KMS-11 (cell line): ENCODE results near the gene MAPKAP1.

Source experiments
- H2AFZ ChIP-seq: fragments of 200-600 bp; sonication (generic); 2 replicates; pipeline ENCODE4 v1.6.1; 2016; ENCODE audit warnings: antibody characterized with exemption, mixed run types, low read depth
- H3K27ac ChIP-seq: fragments of 200-600 bp; sonication (generic); 2 replicates; pipeline ENCODE4 v1.6.1; 2016; ENCODE audit warnings: mild to moderate bottlenecking, mixed run types
- H3K27me3 ChIP-seq: fragments of 200-600 bp; sonication (generic); 2 replicates; pipeline ENCODE4 v1.6.1; 2017; ENCODE audit warnings: mild to moderate bottlenecking, low read depth, mixed run types, moderate library complexity; ENCODE audit not compliant: insufficient read depth
- H3K36me3 ChIP-seq: fragments of 200-600 bp; sonication (generic); 2 replicates; pipeline ENCODE4 v1.6.1; 2017; ENCODE audit warnings: mild to moderate bottlenecking, mixed run types; ENCODE audit not compliant: insufficient read depth
- H3K4me1 ChIP-seq: fragments of 200-600 bp; sonication (generic); 2 replicates; pipeline ENCODE4 v1.6.1; 2016; ENCODE audit warnings: mild to moderate bottlenecking, low read depth, mixed run types; ENCODE audit not compliant: poor library complexity, severe bottlenecking
- H3K4me2 ChIP-seq: fragments of 200-600 bp; sonication (generic); 2 replicates; pipeline ENCODE4 v1.7.0; 2016; ENCODE audit warnings: mild to moderate bottlenecking, mixed run types
- H3K4me3 ChIP-seq: fragments of 200-600 bp; sonication (generic); IDR thresholded peaks from 2 replicates; pipeline ENCODE4 v1.6.1; 2017; ENCODE audit warnings: low read depth, low read length, mixed read lengths; ENCODE audit not compliant: insufficient read depth
- H3K79me2 ChIP-seq: fragments of 200-600 bp; sonication (generic); 2 replicates; pipeline ENCODE4 v1.6.1; 2016; ENCODE audit warnings: low read depth, mixed run types; ENCODE audit not compliant: insufficient read depth
- H3K9ac ChIP-seq: fragments of 200-600 bp; sonication (generic); 2 replicates; pipeline ENCODE4 v1.6.1; 2016; ENCODE audit warnings: mild to moderate bottlenecking, mixed run types
- H4K20me1 ChIP-seq: fragments of 200-600 bp; sonication (generic); 2 replicates; pipeline ENCODE4 v1.6.1; 2016; ENCODE audit warnings: mild to moderate bottlenecking, mixed run types; ENCODE audit not compliant: insufficient read depth
- TF ChIP-seq, protein P1 (sequence below): fragments of 200-600 bp; sonication (generic); conservative IDR thresholded peaks from 2 replicates; pipeline ENCODE4 v1.6.1; 2017; ENCODE audit warnings: low read depth, mild to moderate bottlenecking, antibody characterized with exemption, low read length, moderate library complexity, mixed read lengths

MAPKAP1 gene

GRCh38 chr9:125537442-125538091 lies 169.4 kb downstream of the MAPKAP1 start:
- Histone ChIP-seq H3K36me3 (no peaks in the 10 kb centered on the region), H3K27me3 (no peaks in the 10 kb centered on the region), H3K4me2 (no peak overlapping the region), H3K9ac (no peak overlapping the region), H3K79me2 (no peaks in the 10 kb centered on the region), H4K20me1 (no peaks in the 10 kb centered on the region), H3K4me3 (no peak overlapping the region), H2AFZ (no peak overlapping the region), H3K4me1 (no peaks in the 10 kb centered on the region), H3K27ac (no peak overlapping the region)
- TF ChIP-seq, protein P1, sequence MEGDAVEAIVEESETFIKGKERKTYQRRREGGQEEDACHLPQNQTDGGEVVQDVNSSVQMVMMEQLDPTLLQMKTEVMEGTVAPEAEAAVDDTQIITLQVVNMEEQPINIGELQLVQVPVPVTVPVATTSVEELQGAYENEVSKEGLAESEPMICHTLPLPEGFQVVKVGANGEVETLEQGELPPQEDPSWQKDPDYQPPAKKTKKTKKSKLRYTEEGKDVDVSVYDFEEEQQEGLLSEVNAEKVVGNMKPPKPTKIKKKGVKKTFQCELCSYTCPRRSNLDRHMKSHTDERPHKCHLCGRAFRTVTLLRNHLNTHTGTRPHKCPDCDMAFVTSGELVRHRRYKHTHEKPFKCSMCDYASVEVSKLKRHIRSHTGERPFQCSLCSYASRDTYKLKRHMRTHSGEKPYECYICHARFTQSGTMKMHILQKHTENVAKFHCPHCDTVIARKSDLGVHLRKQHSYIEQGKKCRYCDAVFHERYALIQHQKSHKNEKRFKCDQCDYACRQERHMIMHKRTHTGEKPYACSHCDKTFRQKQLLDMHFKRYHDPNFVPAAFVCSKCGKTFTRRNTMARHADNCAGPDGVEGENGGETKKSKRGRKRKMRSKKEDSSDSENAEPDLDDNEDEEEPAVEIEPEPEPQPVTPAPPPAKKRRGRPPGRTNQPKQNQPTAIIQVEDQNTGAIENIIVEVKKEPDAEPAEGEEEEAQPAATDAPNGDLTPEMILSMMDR = no peak

- no peak overlapping the region for H3K4me3 ChIP-seq
- H3K27me3 ChIP-seq = no peaks in the 10 kb centered on the region
- no peaks in the 10 kb centered on the region for H4K20me1 ChIP-seq
- no peak overlapping the region for H3K27ac ChIP-seq
- no peak overlapping the region for H3K4me2 ChIP-seq
- TF ChIP-seq, protein P1 = no peak
- H2AFZ ChIP-seq = no peak overlapping the region
- no peaks in the 10 kb centered on the region for H3K4me1 ChIP-seq
- H3K9ac ChIP-seq = no peak overlapping the region
- H3K36me3 ChIP-seq = no peaks in the 10 kb centered on the region
- H3K79me2 ChIP-seq = no peaks in the 10 kb centered on the region
These were observed 170.2 kb downstream of the MAPKAP1 start for GRCh38 chr9:125536776-125537175.

DNA sequence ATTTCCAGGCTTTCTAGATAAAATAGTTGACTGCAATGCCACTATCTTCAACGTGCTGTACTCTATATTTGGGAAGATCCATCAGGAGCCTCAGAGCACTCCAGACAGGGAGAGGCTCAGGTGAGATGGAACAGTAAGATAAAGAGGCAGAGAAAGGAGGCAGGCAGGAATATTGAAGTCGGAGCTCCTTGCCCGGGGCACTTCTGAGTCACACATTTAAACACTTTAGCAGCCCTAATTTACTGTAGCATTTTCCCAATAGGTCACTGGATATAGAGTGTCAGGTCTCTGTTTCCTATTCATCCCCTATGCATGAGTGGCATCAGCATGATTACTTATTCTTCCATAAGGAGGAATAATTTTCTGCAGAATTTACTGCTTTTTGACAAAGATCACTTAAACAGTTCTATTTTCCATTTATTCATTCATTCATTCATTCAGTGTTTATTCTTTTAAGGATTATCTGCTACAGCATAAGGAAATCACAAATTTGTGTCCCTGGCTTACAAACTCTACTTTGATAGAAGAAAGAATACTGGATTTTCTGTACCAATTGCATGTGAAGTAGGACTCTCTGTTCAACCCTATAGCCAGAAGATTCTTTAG lies 170.7 kb downstream of the MAPKAP1 start:
- Histone ChIP-seq H3K4me3 (no peak overlapping the region), H3K36me3 (no peaks in the 10 kb centered on the region), H3K27ac (no peak overlapping the region), H2AFZ (no peak overlapping the region), H3K79me2 (no peaks in the 10 kb centered on the region), H4K20me1 (no peaks in the 10 kb centered on the region), H3K27me3 (no peaks in the 10 kb centered on the region), H3K4me1 (no peaks in the 10 kb centered on the region), H3K4me2 (no peak overlapping the region), H3K9ac (no peak overlapping the region)
- TF ChIP-seq, protein P1 = no peak

DNA sequence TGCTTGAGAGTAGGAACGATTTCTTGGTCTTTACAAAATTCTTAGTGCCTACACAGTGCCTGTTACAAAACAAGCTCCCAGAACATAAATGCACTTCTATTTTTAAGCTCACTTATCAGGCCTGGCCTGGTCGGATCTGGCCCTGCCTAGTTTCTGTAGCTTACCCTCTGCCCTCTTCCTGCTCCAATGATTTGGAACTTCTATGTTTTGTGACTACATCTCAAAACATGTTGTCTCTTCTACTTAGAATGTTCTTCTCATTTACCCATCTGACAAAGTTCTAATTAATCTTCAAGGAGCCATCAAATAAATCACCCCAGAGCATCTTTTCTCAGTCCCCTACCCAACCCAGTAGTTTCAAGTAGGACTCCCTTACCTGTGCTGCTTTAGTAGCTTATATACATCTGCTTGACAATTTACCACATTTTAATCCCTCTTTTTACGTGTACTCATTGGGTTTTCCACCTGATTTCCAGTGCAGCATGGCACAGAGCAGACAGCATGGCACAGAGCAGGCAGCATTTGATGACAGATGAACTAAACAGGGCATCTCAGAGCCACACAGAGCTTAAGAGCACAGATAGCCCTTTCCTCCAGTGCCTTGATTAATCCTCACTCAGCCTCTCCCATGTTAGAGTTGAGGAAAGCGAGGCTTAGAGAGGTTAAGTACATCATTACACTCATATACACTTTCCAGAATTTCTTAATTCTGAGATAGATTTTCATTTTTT lies 171.9 kb downstream of the MAPKAP1 start:
- Histone ChIP-seq H3K27ac (no peak overlapping the region), H3K4me2 (no peak overlapping the region), H3K9ac (no peak overlapping the region), H4K20me1 (no peaks in the 10 kb centered on the region), H3K4me1 (no peaks in the 10 kb centered on the region), H2AFZ (no peak overlapping the region), H3K79me2 (no peaks in the 10 kb centered on the region; the same call in 1 of the 2 replicates), H3K36me3 (no peaks in the 10 kb centered on the region), H3K27me3 (no peaks in the 10 kb centered on the region), H3K4me3 (no peak overlapping the region)
- TF ChIP-seq, protein P1 = no peak
